Colonic mucosa (tissue), 4 donors: Measurements from ENCODE around the gene F12. TPM values are rescaled to one million over a fixed set of nuclear protein-coding genes. Genes with fewer than 3 reads are reported as not detected.

ENCODE experiments used
- DNase-seq: peaks from one replicate; pipeline ENCODE4 v3.0.0-alpha.2; 2020
- H3K27ac ChIP-seq: fragments of 200-600 bp; one replicate; pipeline ENCODE4 v1.8.0; 2021
- H3K27me3 ChIP-seq: fragments of 200-600 bp; one replicate; pipeline ENCODE4 v1.8.0; 2021
- H3K36me3 ChIP-seq: fragments of 200-600 bp; one replicate; pipeline ENCODE4 v1.8.0; 2021
- H3K4me1 ChIP-seq: fragments of 200-600 bp; one replicate; pipeline ENCODE4 v1.8.0; 2021; ENCODE audit warnings: mild to moderate bottlenecking
- H3K4me3 ChIP-seq: fragments of 200-600 bp; one replicate; pipeline ENCODE4 v1.8.0; 2021
- H3K9ac ChIP-seq, 2 donors: one replicate each; pipeline ENCODE4 v1.7.0; 2013; ENCODE audit warnings: control low read depth in 2 of 2, low read depth in 2 of 2, low read length in 2 of 2
- H3K9me3 ChIP-seq: fragments of 200-600 bp; one replicate; pipeline ENCODE4 v1.8.0; 2021
- CTCF ChIP-seq: fragments of 200-600 bp; IDR thresholded peaks from one replicate; pipeline ENCODE4 v1.8.0; 2022; ENCODE audit warnings: antibody characterized with exemption, mild to moderate bottlenecking
- intact Hi-C: fragments of 100-400 bp; cut with DNase I; formaldehyde crosslinking; loops from one replicate; pipeline ENCODE4 v1.14.1; 2022
- total RNA-seq, 2 donors: library from RNA; stranded (reverse); fragmentation: NEBNext Ultra II Directional in 1 of 2; extraction: Animal tissue kit (Norgen Biotek cat#: 25700) in 1 of 2; gene quantifications; one replicate each; pipeline ENCODE4 v1.2.1, GENCODE V29; 2021
- donor health status: healthy.
- donor health status: DM: no; HTN: no; CAD: no.
- donor health status: DM: no; HTN: no; CAD: no.

F12 gene
- total RNA-seq, 2 donors from 2014 or later: 14.7 to 34.0 TPM

- no peak for TF ChIP-seq CTCF
- intact Hi-C loops: no loop called here
- no peaks in the 10 kb centered on the region for H3K36me3 ChIP-seq
- H3K9me3 ChIP-seq: no peaks in the 10 kb centered on the region
- H3K4me3 ChIP-seq: no peak overlapping the region
- no peaks in the 10 kb centered on the region for H3K27me3 ChIP-seq
- H3K4me1 ChIP-seq: peaks cover 8% of the 10 kb centered on the region
- no peak overlapping the region for H3K9ac ChIP-seq
- no peak overlapping the region for H3K27ac ChIP-seq
- DNase-seq: peak; percentile 54
Measured at GRCh38 chr5:177447611-177448243, 38.4 kb upstream of the F12 start.

DNA sequence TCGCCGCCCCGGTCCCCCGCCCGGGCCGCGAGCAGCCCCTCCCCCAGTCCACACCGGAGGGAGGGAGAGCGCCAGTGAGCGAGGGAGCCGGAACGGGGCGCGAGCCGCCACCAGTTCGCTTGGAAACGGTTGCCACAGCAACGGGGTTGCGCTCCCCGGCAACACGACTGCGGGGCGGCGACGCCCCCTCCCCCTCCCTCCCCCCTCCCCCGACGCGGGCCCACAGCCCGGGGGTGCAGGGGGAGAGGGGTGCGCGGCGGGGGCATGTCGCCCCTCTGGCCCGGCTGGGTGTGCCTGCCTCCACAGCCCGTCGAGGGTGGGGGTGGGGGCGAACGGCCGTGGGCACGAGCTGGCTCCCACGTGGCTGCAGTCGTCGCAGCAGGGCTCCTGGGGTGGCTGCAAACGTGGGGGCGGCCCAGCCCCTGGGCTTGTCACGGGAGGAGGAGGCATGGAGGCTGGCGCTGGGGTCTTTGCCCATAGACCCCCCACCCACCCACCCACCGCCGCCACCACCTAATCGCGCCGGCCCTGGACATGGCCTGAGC lies 37.8 kb upstream of the F12 start:
- TF ChIP-seq CTCF: no peak
- Histone ChIP-seq H3K36me3 (no peaks in the 10 kb centered on the region), H3K9ac (peak overlapping the region in 1 of 2 donors; percentile 54), H3K9me3 (no peaks in the 10 kb centered on the region), H3K27me3 (no peaks in the 10 kb centered on the region), H3K4me1 (peaks cover 8% of the 10 kb centered on the region), H3K27ac (no peak overlapping the region), H3K4me3 (peak overlapping the region; percentile 62)
- DNase-seq: peak; percentile 65
- intact Hi-C loops: no loop called here

DNA sequence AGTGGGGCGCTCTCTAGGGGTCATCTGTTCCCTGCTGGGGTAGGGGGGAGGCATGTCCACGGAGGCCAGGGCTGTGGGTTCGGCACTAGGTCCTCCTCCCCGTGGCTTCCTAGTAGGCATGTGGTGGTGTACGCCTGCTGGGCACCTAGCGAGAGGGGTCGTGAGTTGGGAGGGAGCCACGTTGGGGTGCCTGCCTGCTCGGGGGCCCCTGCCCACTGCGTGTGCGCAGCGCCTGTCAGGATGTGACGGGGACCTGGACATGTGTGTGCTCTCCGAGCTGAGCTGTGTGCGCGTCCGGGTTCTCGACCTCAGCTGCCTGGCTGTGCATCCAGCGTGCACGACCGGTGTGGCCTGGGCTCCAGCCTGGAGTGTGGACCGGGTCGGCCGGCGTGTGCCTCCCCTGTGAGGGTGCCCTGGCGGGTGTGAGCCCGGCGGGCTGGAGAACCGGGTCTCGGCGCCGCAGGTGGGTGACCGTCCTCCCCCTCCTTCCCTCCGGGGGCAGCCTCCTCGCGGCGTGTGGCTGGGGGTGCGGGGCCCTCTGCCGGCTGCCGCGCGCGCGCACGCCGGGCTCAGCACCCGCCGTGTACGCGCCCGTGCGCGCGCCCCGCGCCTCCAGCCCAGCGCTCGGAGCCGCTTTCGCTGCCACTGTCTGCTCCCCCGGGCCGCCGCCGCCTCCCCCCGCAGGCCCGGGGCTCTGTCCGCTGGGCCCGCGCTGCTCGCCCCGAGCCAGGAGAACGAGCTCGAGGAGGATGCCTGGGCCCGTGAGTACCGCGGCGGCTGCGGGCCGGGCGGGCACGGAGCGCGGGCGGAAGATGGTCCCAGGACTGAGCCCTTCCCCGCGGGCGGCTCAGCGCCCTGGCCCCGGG lies 37.1 kb upstream of the F12 start, which contains the start of gene PRR7:
PRR7 (plus strand) TSS at position 615 of the 866 bp plus-strand sequence. CDS start 8,254 bp downstream, outside the sequence.
- H3K27ac ChIP-seq: no peak within 1 kb of the TSS

DNA sequence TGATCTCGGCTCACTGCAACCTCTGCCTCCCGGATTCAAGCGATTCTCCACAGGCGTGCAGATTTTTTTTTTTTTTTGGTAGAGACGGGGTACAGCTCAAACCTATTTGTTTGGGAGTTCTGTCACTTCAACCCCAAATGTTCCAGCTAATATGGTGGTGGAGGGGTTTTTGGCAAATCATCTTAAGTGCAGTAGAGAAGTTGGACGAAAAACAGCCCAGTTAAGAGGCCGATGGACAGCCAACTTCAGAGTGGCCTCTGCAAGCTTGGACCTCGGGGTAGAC lies 36.5 kb upstream of the F12 start:
- peak overlapping the region; percentile 62 for H3K4me3 ChIP-seq
- H3K9me3 ChIP-seq: no peaks in the 10 kb centered on the region
- no peaks in the 10 kb centered on the region for H3K27me3 ChIP-seq
- no peaks in the 10 kb centered on the region for H3K36me3 ChIP-seq
- H3K27ac ChIP-seq: no peak overlapping the region
- H3K4me1 ChIP-seq: peaks cover 8% of the 10 kb centered on the region
- peak overlapping the region; percentile 54 to 64 for H3K9ac ChIP-seq
- no peak for DNase-seq
- TF ChIP-seq CTCF: no peak
- intact Hi-C loops: no loop called here

More for the DNA sequence above, 37.1 kb upstream of the F12 start, which contains the start of gene PRR7:
- H3K27me3 ChIP-seq: no peaks in the 10 kb centered on the region
- intact Hi-C loops: no loop called here
- H3K36me3 ChIP-seq: no peaks in the 10 kb centered on the region
- H3K9ac ChIP-seq: peak within 1 kb of the TSS; percentile 54 to 64
- peak within 1 kb of the TSS; percentile 62 for H3K4me3 ChIP-seq
- peaks cover 8% of the 10 kb centered on the region for H3K4me1 ChIP-seq
- peak; percentile 53 for DNase-seq
- no peak for TF ChIP-seq CTCF
- no peaks in the 10 kb centered on the region for H3K9me3 ChIP-seq

GRCh38 chr5:177445052-177445916 lies 35.9 kb upstream of the F12 start:
- H3K4me1 ChIP-seq: peaks cover 8% of the 10 kb centered on the region
- no peak overlapping the region for H3K27ac ChIP-seq

More at GRCh38 chr5:177445052-177445916, 35.9 kb upstream of the F12 start:
- intact Hi-C loops: no loop called here
- no peak for TF ChIP-seq CTCF
- Histone ChIP-seq H3K9ac (peak overlapping the region in 1 of 2 donors; percentile 9), H3K36me3 (no peaks in the 10 kb centered on the region), H3K27me3 (no peaks in the 10 kb centered on the region), H3K9me3 (no peaks in the 10 kb centered on the region), H3K4me3 (no peak overlapping the region)
- no peak for DNase-seq
